ENCODE measurements around the gene MIEF1.
"Not testable (repeated sequence)": the region's sequence is repeated elsewhere in the genome, so short reads cannot be mapped to it uniquely, and the experiment has no call there.

Gene MIEF1

GRCh38 chr22:39511226-39511625 lies 9.1 kb downstream of the MIEF1 start:
- in situ Hi-C loops (cut with MboI; ENCODE audit: low sequenced_read_pairs) = no loop called here

- in situ Hi-C loops (cut with MboI; ENCODE audit: low sequenced_read_pairs) = no loop called here
Measured at GRCh38 chr22:39512026-39512425, 9.9 kb downstream of the MIEF1 start.

GRCh38 chr22:39513791-39514190 lies 11.7 kb downstream of the MIEF1 start:
- in situ Hi-C loops (cut with MboI; ENCODE audit: low sequenced_read_pairs) = no loop called here

- in situ Hi-C loops (cut with MboI; ENCODE audit: low sequenced_read_pairs) = no loop called here
Measured at GRCh38 chr22:39514373-39514973, 12.4 kb downstream of the MIEF1 start.

GRCh38 chr22:39515266-39516050 lies 13.4 kb downstream of the MIEF1 start:
- in situ Hi-C loops (cut with MboI; ENCODE audit: low sequenced_read_pairs) = no loop called here

- in situ Hi-C loops (cut with MboI; ENCODE audit: low sequenced_read_pairs) = no loop called here
Measured at GRCh38 chr22:39517470-39517869, 15.4 kb downstream of the MIEF1 start.

- in situ Hi-C loops (cut with MboI; ENCODE audit: low sequenced_read_pairs) = no loop called here
Measured at GRCh38 chr22:39518144-39518786, 16.2 kb downstream of the MIEF1 start.

- in situ Hi-C loops (cut with MboI; ENCODE audit: low sequenced_read_pairs) = no loop called here
Measured at GRCh38 chr22:39518996-39519680, 17.0 kb downstream of the MIEF1 start.

GRCh38 chr22:39519681-39520225 lies 17.7 kb downstream of the MIEF1 start:
- in situ Hi-C loops (cut with MboI; ENCODE audit: low sequenced_read_pairs) = no loop called here

GRCh38 chr22:39520226-39521105 lies 18.4 kb downstream of the MIEF1 start, which contains the start of gene ATF4:
Gene ATF4 (plus strand): TSS chr22:39520562. CDS start chr22:39521446, 884 bp downstream.
- in situ Hi-C loops (cut with MboI; ENCODE audit: low sequenced_read_pairs) = no loop called here

GRCh38 chr22:39521106-39521885 lies 19.2 kb downstream of the MIEF1 start:
- in situ Hi-C loops (cut with MboI; ENCODE audit: low sequenced_read_pairs) = not testable (repeated sequence)

- in situ Hi-C loops (cut with MboI; ENCODE audit: low sequenced_read_pairs) = not testable (repeated sequence)
Measured at GRCh38 chr22:39522091-39522490, 20.0 kb downstream of the MIEF1 start.

GRCh38 chr22:39522567-39523300 lies 20.6 kb downstream of the MIEF1 start:
- in situ Hi-C loops (cut with MboI; ENCODE audit: low sequenced_read_pairs) = no loop called here

- in situ Hi-C loops (cut with MboI; ENCODE audit: low sequenced_read_pairs) = no loop called here
Measured at GRCh38 chr22:39524089-39524752, 22.1 kb downstream of the MIEF1 start.

GRCh38 chr22:39524753-39525657 lies 22.9 kb downstream of the MIEF1 start:
- in situ Hi-C loops (cut with MboI; ENCODE audit: low sequenced_read_pairs) = loop anchor here (25.0 kb wide), 1 partner anchor 812 kb away; the partner anchor contains the start of gene ADSL

GRCh38 chr22:39525658-39525975 lies 23.5 kb downstream of the MIEF1 start:
- in situ Hi-C loops (cut with MboI; ENCODE audit: low sequenced_read_pairs) = loop anchor here (25.0 kb wide), 1 partner anchor 812 kb away; the partner anchor contains the start of gene ADSL

- in situ Hi-C loops (cut with MboI; ENCODE audit: low sequenced_read_pairs) = loop anchor here (25.0 kb wide), 1 partner anchor 811 kb away; the partner anchor contains the start of gene ADSL
Measured at GRCh38 chr22:39526736-39527171, 24.7 kb downstream of the MIEF1 start.
